ENCODE measurements around the gene KCNK10.

The KCNK10 gene

GRCh38 chr14:88321692-88322503 lies 1.2 kb downstream of the KCNK10 start:
- DNase-seq (ENCODE audit: low read depth) = no peak

GRCh38 chr14:88318406-88318805 lies 4.7 kb downstream of the KCNK10 start:
- no peak for DNase-seq (ENCODE audit: low read depth)

- DNase-seq (ENCODE audit: low read depth) = no peak
These were observed 6.5 kb downstream of the KCNK10 start for GRCh38 chr14:88316521-88316920.

GRCh38 chr14:88312257-88312656 lies 10.8 kb downstream of the KCNK10 start:
- DNase-seq (ENCODE audit: low read depth) = no peak

- DNase-seq (ENCODE audit: low read depth) = no peak
These were observed 11.3 kb downstream of the KCNK10 start for GRCh38 chr14:88311780-88312179.

- no peak for DNase-seq (ENCODE audit: low read depth)
These were observed 12.6 kb downstream of the KCNK10 start for GRCh38 chr14:88310449-88310848.

GRCh38 chr14:88310021-88310420 lies 13.0 kb downstream of the KCNK10 start:
- DNase-seq (ENCODE audit: low read depth) = no peak

GRCh38 chr14:88305528-88306322 lies 17.3 kb downstream of the KCNK10 start:
- no peak for DNase-seq (ENCODE audit: low read depth)

GRCh38 chr14:88303041-88303440 lies 20.0 kb downstream of the KCNK10 start:
- no peak for DNase-seq (ENCODE audit: low read depth)

GRCh38 chr14:88301381-88301780 lies 21.7 kb downstream of the KCNK10 start:
- no peak for DNase-seq (ENCODE audit: low read depth)

GRCh38 chr14:88300817-88301216 lies 22.3 kb downstream of the KCNK10 start:
- no peak for DNase-seq (ENCODE audit: low read depth)

GRCh38 chr14:88299865-88300530 lies 23.1 kb downstream of the KCNK10 start:
- no peak for DNase-seq (ENCODE audit: low read depth)

- no peak for DNase-seq (ENCODE audit: low read depth)
These were observed 25.8 kb downstream of the KCNK10 start for GRCh38 chr14:88297306-88297705.

- DNase-seq (ENCODE audit: low read depth) = no peak
These were observed 26.7 kb downstream of the KCNK10 start for GRCh38 chr14:88296351-88296750.

GRCh38 chr14:88289996-88290395 lies 33.1 kb downstream of the KCNK10 start:
- no peak for DNase-seq (ENCODE audit: low read depth)

- DNase-seq (ENCODE audit: low read depth) = no peak
These were observed 33.8 kb downstream of the KCNK10 start for GRCh38 chr14:88289234-88289633.

- DNase-seq (ENCODE audit: low read depth) = no peak
These were observed 36.8 kb downstream of the KCNK10 start for GRCh38 chr14:88286309-88286708.

- DNase-seq (ENCODE audit: low read depth) = no peak
These were observed 41.6 kb downstream of the KCNK10 start for GRCh38 chr14:88281447-88281846.

GRCh38 chr14:88276923-88277596 lies 46.0 kb downstream of the KCNK10 start:
- DNase-seq (ENCODE audit: low read depth) = no peak

- DNase-seq (ENCODE audit: low read depth) = no peak
These were observed 50.4 kb downstream of the KCNK10 start for GRCh38 chr14:88272390-88273269.

- DNase-seq (ENCODE audit: low read depth) = no peak
These were observed 51.9 kb downstream of the KCNK10 start for GRCh38 chr14:88271205-88271604.

Data from ELR (cell line).